ENCODE measurements around the gene BOC. TPM values are rescaled to one million over a fixed set of nuclear protein-coding genes. Genes with fewer than 3 reads are reported as not detected.

BOC gene
- total and polyA plus RNA-seq, 7 experiments from 2014 or later: 0.98 TPM; not detected in 6

- POLR2A ChIA-PET: no interaction called here
- ATAC-seq: no peak
- no peak overlapping the region for H3K4me3 ChIP-seq (ENCODE audit: low read length)
- Mint-ChIP-seq H3K27ac (no peak overlapping the region), H3K36me3 (no peaks in the 10 kb centered on the region), H3K9me3 (no peaks in the 10 kb centered on the region), H3K4me3 (no peak overlapping the region), H3K27me3 (peaks cover 0 to 9% (median 6%) of the 10 kb centered on the region in 5 donors), H3K4me1 (peaks cover 0 to 2% (median 0%) of the 10 kb centered on the region in 7 donors)
- no peaks in the 10 kb centered on the region for H3K36me3 ChIP-seq (ENCODE audit: control insufficient read depth in 2 of 3, insufficient read depth in 3 of 3, low read length in 3 of 3)
- intact Hi-C loops (cut with micrococcal nuclease): no loop called here
- H3K27me3 ChIP-seq (ENCODE audit: control insufficient read depth in 2 of 2, insufficient read depth in 2 of 2, low read length in 2 of 2): no peaks in the 10 kb centered on the region
- CTCF ChIA-PET: no interaction called here
- no peak for DNase-seq
- no peaks in the 10 kb centered on the region for H3K9me3 ChIP-seq (ENCODE audit: control insufficient read depth in 2 of 3, low read length in 3 of 3)
- H3K27ac ChIP-seq (ENCODE audit: low read depth, low read length): no peak overlapping the region
- no peaks in the 10 kb centered on the region for H3K4me1 ChIP-seq (ENCODE audit: control insufficient read depth in 2 of 2, insufficient read depth in 2 of 2, low read length in 2 of 2)
These were observed 20.0 kb downstream of the BOC start for GRCh38 chr3:113231391-113231790.

GRCh38 chr3:113231827-113232253 lies 20.5 kb downstream of the BOC start:
- Mint-ChIP-seq H3K4me1 (peaks cover 0 to 2% (median 0%) of the 10 kb centered on the region in 7 donors), H3K36me3 (no peaks in the 10 kb centered on the region), H3K9me3 (no peaks in the 10 kb centered on the region), H3K27ac (no peak overlapping the region), H3K4me3 (no peak overlapping the region), H3K27me3 (peaks cover 0 to 9% (median 6%) of the 10 kb centered on the region in 5 donors)
- Histone ChIP-seq H3K4me3 (ENCODE audit: low read length) (no peak overlapping the region), H3K9me3 (ENCODE audit: control insufficient read depth in 2 of 3, low read length in 3 of 3) (no peaks in the 10 kb centered on the region), H3K36me3 (ENCODE audit: control insufficient read depth in 2 of 3, insufficient read depth in 3 of 3, low read length in 3 of 3) (no peaks in the 10 kb centered on the region), H3K4me1 (ENCODE audit: control insufficient read depth in 2 of 2, insufficient read depth in 2 of 2, low read length in 2 of 2) (no peaks in the 10 kb centered on the region), H3K27ac (ENCODE audit: low read depth, low read length) (no peak overlapping the region), H3K27me3 (ENCODE audit: control insufficient read depth in 2 of 2, insufficient read depth in 2 of 2, low read length in 2 of 2) (no peaks in the 10 kb centered on the region)
- ChIA-PET POLR2A (no interaction called here), CTCF (no interaction called here)
- intact Hi-C loops (cut with micrococcal nuclease): no loop called here
- DNase-seq: no peak
- no peak for ATAC-seq

- ChIA-PET POLR2A (no interaction called here), CTCF (no interaction called here)
- no peak overlapping the region for H3K27ac Mint-ChIP-seq
- no peak overlapping the region for H3K4me3 ChIP-seq (ENCODE audit: low read length)
- ATAC-seq: no peak
- H3K4me3 Mint-ChIP-seq: no peak overlapping the region
- H3K36me3 Mint-ChIP-seq: no peaks in the 10 kb centered on the region
- no peaks in the 10 kb centered on the region for H3K27me3 ChIP-seq (ENCODE audit: control insufficient read depth in 2 of 2, insufficient read depth in 2 of 2, low read length in 2 of 2)
- intact Hi-C loops (cut with micrococcal nuclease): no loop called here
- DNase-seq: no peak
- no peak overlapping the region for H3K27ac ChIP-seq (ENCODE audit: low read depth, low read length)
- no peaks in the 10 kb centered on the region for H3K4me1 ChIP-seq (ENCODE audit: control insufficient read depth in 2 of 2, insufficient read depth in 2 of 2, low read length in 2 of 2)
- H3K27me3 Mint-ChIP-seq: peaks cover 0 to 14% (median 6%) of the 10 kb centered on the region in 5 donors
- no peaks in the 10 kb centered on the region for H3K36me3 ChIP-seq (ENCODE audit: control insufficient read depth in 2 of 3, insufficient read depth in 3 of 3, low read length in 3 of 3)
- no peaks in the 10 kb centered on the region for H3K9me3 Mint-ChIP-seq
- peaks cover 0 to 2% (median 0%) of the 10 kb centered on the region in 7 donors for H3K4me1 Mint-ChIP-seq
- H3K9me3 ChIP-seq (ENCODE audit: control insufficient read depth in 2 of 3, low read length in 3 of 3): no peaks in the 10 kb centered on the region
These were observed 21.0 kb downstream of the BOC start for GRCh38 chr3:113232342-113232741.

GRCh38 chr3:113233497-113233896 lies 22.1 kb downstream of the BOC start:
- ChIA-PET POLR2A (no interaction called here), CTCF (no interaction called here)
- intact Hi-C loops (cut with micrococcal nuclease): no loop called here
- Histone ChIP-seq H3K36me3 (ENCODE audit: control insufficient read depth in 2 of 3, insufficient read depth in 3 of 3, low read length in 3 of 3) (no peaks in the 10 kb centered on the region), H3K27me3 (ENCODE audit: control insufficient read depth in 2 of 2, insufficient read depth in 2 of 2, low read length in 2 of 2) (no peaks in the 10 kb centered on the region), H3K4me1 (ENCODE audit: control insufficient read depth in 2 of 2, insufficient read depth in 2 of 2, low read length in 2 of 2) (no peaks in the 10 kb centered on the region), H3K9me3 (ENCODE audit: control insufficient read depth in 2 of 3, low read length in 3 of 3) (no peaks in the 10 kb centered on the region), H3K4me3 (ENCODE audit: low read length) (no peak overlapping the region), H3K27ac (ENCODE audit: low read depth, low read length) (no peak overlapping the region)
- Mint-ChIP-seq H3K4me3 (no peak overlapping the region), H3K36me3 (no peaks in the 10 kb centered on the region), H3K9me3 (no peaks in the 10 kb centered on the region), H3K27me3 (peaks cover 0 to 11% (median 6%) of the 10 kb centered on the region in 5 donors), H3K27ac (no peak overlapping the region), H3K4me1 (peaks cover 0 to 2% (median 0%) of the 10 kb centered on the region in 7 donors)
- no peak for ATAC-seq
- no peak for DNase-seq

GRCh38 chr3:113234028-113234427 lies 22.7 kb downstream of the BOC start:
- CTCF ChIA-PET: no interaction called here
- Mint-ChIP-seq H3K9me3 (no peaks in the 10 kb centered on the region), H3K36me3 (no peaks in the 10 kb centered on the region), H3K27me3 (peaks cover 0 to 11% (median 6%) of the 10 kb centered on the region in 5 donors), H3K27ac (no peak overlapping the region), H3K4me1 (peaks cover 0 to 2% (median 0%) of the 10 kb centered on the region in 7 donors), H3K4me3 (no peak overlapping the region)
- no peak overlapping the region for H3K27ac ChIP-seq (ENCODE audit: low read depth, low read length)
- POLR2A ChIA-PET: no interaction called here
- no peaks in the 10 kb centered on the region for H3K9me3 ChIP-seq (ENCODE audit: control insufficient read depth in 2 of 3, low read length in 3 of 3)
- H3K27me3 ChIP-seq (ENCODE audit: control insufficient read depth in 2 of 2, insufficient read depth in 2 of 2, low read length in 2 of 2): no peaks in the 10 kb centered on the region
- no peaks in the 10 kb centered on the region for H3K4me1 ChIP-seq (ENCODE audit: control insufficient read depth in 2 of 2, insufficient read depth in 2 of 2, low read length in 2 of 2)
- intact Hi-C loops (cut with micrococcal nuclease): no loop called here
- no peaks in the 10 kb centered on the region for H3K36me3 ChIP-seq (ENCODE audit: control insufficient read depth in 2 of 3, insufficient read depth in 3 of 3, low read length in 3 of 3)
- ATAC-seq: no peak
- no peak for DNase-seq
- H3K4me3 ChIP-seq (ENCODE audit: low read length): no peak overlapping the region

- Mint-ChIP-seq H3K4me1 (peaks cover 0 to 2% (median 0%) of the 10 kb centered on the region in 7 donors), H3K27ac (no peak overlapping the region), H3K9me3 (no peaks in the 10 kb centered on the region), H3K4me3 (no peak overlapping the region), H3K36me3 (no peaks in the 10 kb centered on the region), H3K27me3 (peaks cover 0 to 14% (median 7%) of the 10 kb centered on the region in 5 donors)
- no peak overlapping the region for H3K4me3 ChIP-seq (ENCODE audit: low read length)
- ChIA-PET CTCF (no interaction called here), POLR2A (no interaction called here)
- no peaks in the 10 kb centered on the region for H3K9me3 ChIP-seq (ENCODE audit: control insufficient read depth in 2 of 3, low read length in 3 of 3)
- H3K27ac ChIP-seq (ENCODE audit: low read depth, low read length): no peak overlapping the region
- H3K27me3 ChIP-seq (ENCODE audit: control insufficient read depth in 2 of 2, insufficient read depth in 2 of 2, low read length in 2 of 2): no peaks in the 10 kb centered on the region
- intact Hi-C loops (cut with micrococcal nuclease): no loop called here
- H3K4me1 ChIP-seq (ENCODE audit: control insufficient read depth in 2 of 2, insufficient read depth in 2 of 2, low read length in 2 of 2): no peaks in the 10 kb centered on the region
- no peaks in the 10 kb centered on the region for H3K36me3 ChIP-seq (ENCODE audit: control insufficient read depth in 2 of 3, insufficient read depth in 3 of 3, low read length in 3 of 3)
- ATAC-seq (no peak), DNase-seq (no peak)
These were observed 23.4 kb downstream of the BOC start for GRCh38 chr3:113234688-113235260.

GRCh38 chr3:113238503-113238902 lies 27.1 kb downstream of the BOC start:
- no peaks in the 10 kb centered on the region for H3K27me3 ChIP-seq (ENCODE audit: control insufficient read depth in 2 of 2, insufficient read depth in 2 of 2, low read length in 2 of 2)
- no peak overlapping the region for H3K27ac ChIP-seq (ENCODE audit: low read depth, low read length)
- Mint-ChIP-seq H3K36me3 (no peaks in the 10 kb centered on the region), H3K27me3 (peaks cover 5 to 14% (median 14%) of the 10 kb centered on the region in 5 donors), H3K4me3 (no peak overlapping the region), H3K9me3 (peaks cover 0 to 1% (median 0%) of the 10 kb centered on the region in 11 donors), H3K27ac (no peak overlapping the region), H3K4me1 (peaks cover 0 to 17% (median 13%) of the 10 kb centered on the region in 7 donors)
- no peak for ATAC-seq
- ChIA-PET POLR2A (no interaction called here), CTCF (no interaction called here)
- no peak for DNase-seq
- no peaks in the 10 kb centered on the region for H3K36me3 ChIP-seq (ENCODE audit: control insufficient read depth in 2 of 3, insufficient read depth in 3 of 3, low read length in 3 of 3)
- H3K9me3 ChIP-seq (ENCODE audit: control insufficient read depth in 2 of 3, low read length in 3 of 3): no peaks in the 10 kb centered on the region
- intact Hi-C loops (cut with micrococcal nuclease): no loop called here
- H3K4me3 ChIP-seq (ENCODE audit: low read length): no peak overlapping the region
- no peaks in the 10 kb centered on the region for H3K4me1 ChIP-seq (ENCODE audit: control insufficient read depth in 2 of 2, insufficient read depth in 2 of 2, low read length in 2 of 2)

Data from naive thymus-derived CD4-positive, alpha-beta T cell (primary cell).